ENCODE data around the gene FANK1. TPM values are rescaled to one million over a fixed set of nuclear protein-coding genes. Genes with fewer than 3 reads are reported as not detected.

The FANK1 gene
- total RNA-seq, 2 donors from 2014 or later: 5.8 to 6.9 TPM

GRCh38 chr10:125951290-125951689 lies 54.9 kb downstream of the FANK1 start:
- intact Hi-C loops (cut with DNase I): no loop called here
- Histone ChIP-seq H3K9me3 (no peaks in the 10 kb centered on the region), H3K4me3 (no peak overlapping the region), H3K27me3 (no peaks in the 10 kb centered on the region), H3K27ac (no peak overlapping the region), H3K36me3 (no peaks in the 10 kb centered on the region), H3K4me1 (no peaks in the 10 kb centered on the region), H3K9ac (ENCODE audit: low read depth in 2 of 2, low read length in 2 of 2) (no peak overlapping the region)
- TF ChIP-seq CTCF (IDR thresholded peaks at IDR 0.05): no peak
- DNase-seq: no peak

- intact Hi-C loops (cut with DNase I): no loop called here
- no peak for TF ChIP-seq CTCF (IDR thresholded peaks at IDR 0.05)
- Histone ChIP-seq H3K9me3 (no peaks in the 10 kb centered on the region), H3K4me3 (no peak overlapping the region), H3K9ac (ENCODE audit: low read depth in 2 of 2, low read length in 2 of 2) (no peak overlapping the region), H3K27me3 (no peaks in the 10 kb centered on the region), H3K36me3 (no peaks in the 10 kb centered on the region), H3K27ac (no peak overlapping the region), H3K4me1 (no peaks in the 10 kb centered on the region)
- no peak for DNase-seq
These were observed 57.5 kb downstream of the FANK1 start for GRCh38 chr10:125953778-125954385.

- H3K9ac ChIP-seq (ENCODE audit: low read depth in 2 of 2, low read length in 2 of 2): no peak overlapping the region
- H3K27ac ChIP-seq: no peak overlapping the region
- H3K27me3 ChIP-seq: no peaks in the 10 kb centered on the region
- H3K9me3 ChIP-seq: no peaks in the 10 kb centered on the region
- no peak for TF ChIP-seq CTCF (IDR thresholded peaks at IDR 0.05)
- DNase-seq: no peak
- no peaks in the 10 kb centered on the region for H3K36me3 ChIP-seq
- H3K4me1 ChIP-seq: no peaks in the 10 kb centered on the region
- intact Hi-C loops (cut with DNase I): no loop called here
- H3K4me3 ChIP-seq: no peak overlapping the region
These were observed 59.4 kb downstream of the FANK1 start for GRCh38 chr10:125955766-125956165.

- Histone ChIP-seq H3K4me1 (no peaks in the 10 kb centered on the region), H3K9me3 (no peaks in the 10 kb centered on the region), H3K27me3 (no peaks in the 10 kb centered on the region), H3K4me3 (no peak overlapping the region), H3K9ac (ENCODE audit: low read depth in 2 of 2, low read length in 2 of 2) (no peak overlapping the region), H3K27ac (no peak overlapping the region), H3K36me3 (no peaks in the 10 kb centered on the region)
- no peak for DNase-seq
- no peak for TF ChIP-seq CTCF (IDR thresholded peaks at IDR 0.05)
- intact Hi-C loops (cut with DNase I): no loop called here
These were observed 65.4 kb downstream of the FANK1 start for GRCh38 chr10:125961743-125962142.

DNA sequence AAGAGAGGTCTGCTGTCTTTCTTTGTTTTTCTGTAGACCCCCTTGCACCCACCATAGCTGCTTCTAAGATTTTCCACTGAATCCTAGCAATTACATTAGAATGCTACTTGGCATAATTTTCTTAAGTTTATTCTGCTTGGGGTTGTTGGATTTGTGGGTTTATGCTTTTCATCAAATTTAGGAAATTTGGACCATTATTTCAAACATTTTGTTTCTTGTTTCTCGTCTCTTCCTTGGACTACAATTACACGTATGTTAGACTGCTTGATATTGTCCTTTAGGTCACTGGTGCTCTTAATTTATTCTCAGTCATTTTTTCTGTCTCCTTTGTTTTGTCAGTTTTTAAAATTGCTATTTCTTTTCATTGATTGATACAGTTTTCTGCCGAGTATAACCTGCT lies 65.8 kb downstream of the FANK1 start:
- no peaks in the 10 kb centered on the region for H3K4me1 ChIP-seq
- no peak for DNase-seq
- H3K4me3 ChIP-seq: no peak overlapping the region
- intact Hi-C loops (cut with DNase I): no loop called here
- TF ChIP-seq CTCF (IDR thresholded peaks at IDR 0.05): no peak
- H3K27ac ChIP-seq: no peak overlapping the region
- no peak overlapping the region for H3K9ac ChIP-seq (ENCODE audit: low read depth in 2 of 2, low read length in 2 of 2)
- no peaks in the 10 kb centered on the region for H3K9me3 ChIP-seq
- H3K27me3 ChIP-seq: no peaks in the 10 kb centered on the region
- no peaks in the 10 kb centered on the region for H3K36me3 ChIP-seq
